ENCODE measurements around the gene MTMR3.

Gene MTMR3

DNA sequence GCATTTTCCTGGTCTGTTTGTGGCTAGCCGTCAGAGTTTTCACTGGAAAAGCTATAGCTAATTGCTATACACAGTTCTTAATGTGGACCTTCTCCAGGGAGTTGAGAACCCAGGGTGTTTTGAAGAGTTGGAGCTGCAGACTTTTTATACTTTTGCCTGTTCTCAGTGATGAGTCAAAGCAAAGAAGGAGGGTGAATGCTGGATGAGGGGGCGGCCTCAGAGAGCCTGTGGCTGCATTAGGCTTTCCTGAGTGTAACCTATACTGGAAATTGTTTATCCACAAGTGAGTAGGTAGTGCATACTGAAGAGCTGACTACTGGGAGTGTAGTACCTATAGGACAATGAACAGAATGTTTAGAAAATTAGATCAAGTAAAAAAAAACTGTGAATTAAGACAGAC, 117.6 kb downstream of the MTMR3 start:
- no peak overlapping the region for H3K27ac ChIP-seq
- TF ChIP-seq ZFX (IDR thresholded peaks at IDR 0.05; ENCODE audit: borderline replicate concordance), result no peak
- TF ChIP-seq, protein P1, sequence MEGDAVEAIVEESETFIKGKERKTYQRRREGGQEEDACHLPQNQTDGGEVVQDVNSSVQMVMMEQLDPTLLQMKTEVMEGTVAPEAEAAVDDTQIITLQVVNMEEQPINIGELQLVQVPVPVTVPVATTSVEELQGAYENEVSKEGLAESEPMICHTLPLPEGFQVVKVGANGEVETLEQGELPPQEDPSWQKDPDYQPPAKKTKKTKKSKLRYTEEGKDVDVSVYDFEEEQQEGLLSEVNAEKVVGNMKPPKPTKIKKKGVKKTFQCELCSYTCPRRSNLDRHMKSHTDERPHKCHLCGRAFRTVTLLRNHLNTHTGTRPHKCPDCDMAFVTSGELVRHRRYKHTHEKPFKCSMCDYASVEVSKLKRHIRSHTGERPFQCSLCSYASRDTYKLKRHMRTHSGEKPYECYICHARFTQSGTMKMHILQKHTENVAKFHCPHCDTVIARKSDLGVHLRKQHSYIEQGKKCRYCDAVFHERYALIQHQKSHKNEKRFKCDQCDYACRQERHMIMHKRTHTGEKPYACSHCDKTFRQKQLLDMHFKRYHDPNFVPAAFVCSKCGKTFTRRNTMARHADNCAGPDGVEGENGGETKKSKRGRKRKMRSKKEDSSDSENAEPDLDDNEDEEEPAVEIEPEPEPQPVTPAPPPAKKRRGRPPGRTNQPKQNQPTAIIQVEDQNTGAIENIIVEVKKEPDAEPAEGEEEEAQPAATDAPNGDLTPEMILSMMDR (IDR thresholded peaks at IDR 0.05), result no peak

DNA sequence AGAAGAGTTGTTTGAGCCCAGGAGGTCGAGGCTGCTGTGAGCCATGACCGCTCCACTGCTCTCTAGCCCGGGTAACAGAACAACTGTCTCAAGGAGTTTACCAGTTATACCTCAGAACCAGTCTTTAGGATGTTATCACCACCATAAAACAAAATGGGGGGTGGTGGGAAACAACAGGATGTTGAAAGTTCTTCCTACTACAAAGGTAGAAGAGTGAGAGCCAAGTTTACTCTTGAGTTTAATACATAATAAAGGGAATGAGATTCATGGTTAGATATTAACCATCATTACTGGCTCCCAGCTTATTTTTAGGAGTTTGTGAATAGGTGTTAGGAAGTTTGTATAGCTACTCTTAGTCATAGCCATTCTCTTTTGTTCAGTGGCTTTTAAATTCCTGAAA, 118.5 kb downstream of the MTMR3 start:
- TF ChIP-seq, protein P1 (IDR thresholded peaks at IDR 0.05), result no peak
- TF ChIP-seq ZFX (IDR thresholded peaks at IDR 0.05; ENCODE audit: borderline replicate concordance), result no peak
- no peak overlapping the region for H3K27ac ChIP-seq

DNA sequence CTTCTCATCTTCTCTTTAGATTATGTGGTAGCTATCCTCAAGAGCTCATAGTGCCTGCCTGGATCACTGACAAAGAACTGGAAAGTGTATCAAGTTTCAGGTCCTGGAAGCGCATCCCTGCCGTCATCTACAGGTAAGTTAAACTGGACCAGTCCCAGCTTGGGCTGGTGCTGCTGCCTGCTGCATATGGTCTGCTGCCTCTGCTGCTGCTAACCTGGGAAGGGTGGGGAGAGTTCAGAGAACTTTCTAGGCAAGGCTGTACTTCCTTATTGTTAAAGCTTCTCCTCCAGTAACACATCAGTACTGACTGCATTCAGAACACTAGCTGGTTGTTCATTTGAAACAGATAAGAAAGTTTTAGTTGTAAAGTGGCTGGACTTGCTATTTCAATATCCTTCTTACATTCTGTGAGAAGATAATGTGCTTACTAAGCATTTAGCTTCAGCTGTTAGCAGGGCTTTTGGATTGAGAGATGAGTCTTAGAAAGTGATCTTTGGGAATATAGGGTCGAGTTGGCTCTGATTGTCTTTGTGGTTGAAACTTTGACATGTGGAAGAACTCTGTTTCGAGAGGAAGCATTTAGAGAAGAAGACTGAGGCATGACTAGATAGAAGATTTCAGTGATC, 120.0 kb downstream of the MTMR3 start:
- TF ChIP-seq ZFX (IDR thresholded peaks at IDR 0.05; ENCODE audit: borderline replicate concordance), result no peak
- TF ChIP-seq, protein P1 (IDR thresholded peaks at IDR 0.05), result no peak
- no peak overlapping the region for H3K27ac ChIP-seq

DNA sequence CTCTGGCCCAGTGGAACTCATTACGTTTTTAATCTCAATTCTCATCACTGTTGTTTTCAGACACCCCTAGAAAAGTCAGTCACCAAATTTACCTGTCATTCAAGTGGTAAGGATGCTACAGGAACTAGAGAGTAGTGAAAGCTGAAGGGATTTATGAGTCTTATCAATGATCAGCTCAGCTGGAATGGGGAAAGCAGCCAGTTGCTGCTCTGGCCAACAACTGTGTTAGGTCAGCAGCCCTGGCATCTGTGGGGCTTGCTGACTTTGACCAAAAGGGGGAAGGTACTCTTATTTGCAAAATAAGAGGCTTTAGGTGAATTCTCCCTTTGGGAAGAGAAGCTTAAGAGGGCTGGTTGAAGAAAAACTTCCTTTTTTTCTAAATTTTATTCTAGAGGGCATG, 121.1 kb downstream of the MTMR3 start:
- no peak for TF ChIP-seq ZFX (IDR thresholded peaks at IDR 0.05; ENCODE audit: borderline replicate concordance)
- TF ChIP-seq, protein P1 (IDR thresholded peaks at IDR 0.05), result no peak
- no peak overlapping the region for H3K27ac ChIP-seq

DNA sequence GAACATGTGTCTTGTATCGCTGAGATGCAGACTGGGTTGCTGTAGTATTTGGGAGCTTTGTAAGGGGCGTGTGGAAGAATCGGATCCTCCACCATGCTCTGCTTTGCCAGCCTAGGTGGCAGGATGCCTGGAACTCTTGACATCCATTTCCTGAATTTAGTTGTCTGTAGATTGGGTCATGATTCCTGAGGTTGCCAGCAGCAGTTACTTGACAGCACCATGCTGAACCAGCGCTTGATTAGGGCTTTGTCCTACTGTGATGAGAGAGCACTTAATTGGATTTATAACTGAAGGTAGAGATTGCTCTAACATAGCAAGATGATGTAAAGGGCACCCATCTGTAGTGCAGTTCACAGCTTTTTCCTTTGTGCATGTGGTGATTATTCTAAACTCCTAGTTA, 121.7 kb downstream of the MTMR3 start:
- no peak overlapping the region for H3K27ac ChIP-seq
- TF ChIP-seq ZFX (IDR thresholded peaks at IDR 0.05; ENCODE audit: borderline replicate concordance), result no peak
- TF ChIP-seq, protein P1 (IDR thresholded peaks at IDR 0.05), result no peak

DNA sequence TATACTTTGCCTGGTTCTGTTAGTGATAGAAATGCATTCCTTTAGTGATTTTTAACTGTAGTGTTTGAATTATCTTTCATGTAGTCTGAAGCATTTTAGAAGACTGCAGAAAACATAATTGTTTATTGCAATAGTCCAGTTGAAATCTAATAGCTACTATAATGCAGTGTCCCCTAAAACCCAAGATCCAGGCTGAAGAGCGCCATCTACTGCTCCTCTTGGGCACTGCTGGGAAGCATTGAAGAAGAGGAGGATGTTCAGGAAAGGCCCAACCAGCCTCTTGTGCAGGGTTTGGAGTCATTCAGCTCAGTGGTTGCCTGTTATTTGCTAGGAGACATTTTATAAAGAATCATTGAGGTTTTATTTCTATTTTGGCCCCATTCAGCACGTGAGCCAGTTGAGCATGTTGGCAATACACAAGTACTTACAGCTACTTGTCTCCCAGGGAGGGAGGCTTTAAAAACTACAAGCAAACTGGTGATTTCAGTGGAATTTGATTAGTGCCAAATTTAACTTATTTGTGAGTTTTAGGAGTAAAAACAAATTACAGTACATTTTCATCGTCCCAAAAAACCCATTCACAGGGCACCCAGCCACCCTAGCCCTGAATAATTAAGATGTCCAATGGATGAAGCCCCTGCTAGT, 122.4 kb downstream of the MTMR3 start:
- TF ChIP-seq, protein P1 (IDR thresholded peaks at IDR 0.05), result peak; percentile 96
- TF ChIP-seq ZFX (IDR thresholded peaks at IDR 0.05; ENCODE audit: borderline replicate concordance), result no peak
- no peak overlapping the region for H3K27ac ChIP-seq

DNA sequence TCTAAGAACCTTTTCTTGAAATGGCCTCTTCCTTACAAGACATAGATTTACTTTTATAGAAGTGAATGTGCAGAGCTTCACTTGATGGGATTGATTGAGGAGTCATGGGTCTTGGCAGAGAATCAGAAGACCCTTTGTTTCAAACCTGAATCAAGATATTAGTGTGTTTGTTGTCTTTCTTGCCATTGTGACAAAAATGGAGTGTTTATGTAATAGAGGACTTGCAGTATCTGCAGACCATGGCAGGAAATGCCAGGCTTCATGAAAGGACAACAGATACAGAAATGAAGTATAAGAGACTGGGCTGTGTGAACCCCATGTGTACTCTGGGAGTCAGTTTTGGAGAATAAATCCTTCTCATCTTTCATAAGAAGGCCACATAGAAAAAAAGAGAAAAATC, 124.4 kb downstream of the MTMR3 start:
- no peak for TF ChIP-seq ZFX (IDR thresholded peaks at IDR 0.05; ENCODE audit: borderline replicate concordance)
- TF ChIP-seq, protein P1 (IDR thresholded peaks at IDR 0.05), result no peak

More for the DNA sequence above, 124.4 kb downstream of the MTMR3 start:
- no peak overlapping the region for H3K27ac ChIP-seq

All from 22Rv1 (cell line).